ENCODE results near the gene PURB. TPM values are rescaled to one million over a fixed set of nuclear protein-coding genes. Genes with fewer than 3 reads are reported as not detected.

The PURB gene
- polyA plus RNA-seq, 1 donor from 2014 or later, result 14.7 TPM

DNA sequence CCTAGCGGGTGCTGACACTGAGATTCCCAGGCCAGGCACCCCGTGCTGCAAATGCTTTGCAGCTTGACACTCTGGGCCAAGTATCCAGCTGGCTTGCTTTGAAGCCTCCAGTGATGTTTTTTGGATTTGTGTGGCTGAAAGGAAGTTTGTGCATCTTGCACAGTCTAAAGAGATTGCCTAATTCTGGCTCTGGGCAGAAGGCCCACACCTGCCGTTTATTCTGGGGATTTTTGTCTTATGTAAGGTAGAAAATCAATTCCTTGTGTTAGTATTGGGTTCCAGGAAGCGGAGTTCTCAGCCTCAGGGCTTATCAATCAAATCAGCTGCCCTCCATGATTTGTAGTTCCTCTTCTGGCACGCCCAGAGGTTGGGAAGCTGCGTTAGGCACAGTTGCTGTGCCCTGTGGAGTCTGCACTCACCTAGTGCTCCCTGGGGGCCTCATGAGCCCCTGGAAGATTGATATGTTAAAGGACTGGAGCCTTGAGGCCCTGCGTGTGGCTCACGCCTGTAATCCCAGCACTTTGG is 8.4 kb upstream of the PURB start:
- TF ChIP-seq POLR2AphosphoS5 (IDR thresholded peaks at IDR 0.05) (no peak), EP300 (conservative IDR thresholded peaks at IDR 0.05; ENCODE audit: poor library complexity, severe bottlenecking) (no peak), SMC3 (conservative IDR thresholded peaks at IDR 0.05; ENCODE audit: poor library complexity) (no peak), MXI1 (conservative IDR thresholded peaks at IDR 0.05; ENCODE audit: poor library complexity, severe bottlenecking) (no peak)
- TF ChIP-seq, protein P1, sequence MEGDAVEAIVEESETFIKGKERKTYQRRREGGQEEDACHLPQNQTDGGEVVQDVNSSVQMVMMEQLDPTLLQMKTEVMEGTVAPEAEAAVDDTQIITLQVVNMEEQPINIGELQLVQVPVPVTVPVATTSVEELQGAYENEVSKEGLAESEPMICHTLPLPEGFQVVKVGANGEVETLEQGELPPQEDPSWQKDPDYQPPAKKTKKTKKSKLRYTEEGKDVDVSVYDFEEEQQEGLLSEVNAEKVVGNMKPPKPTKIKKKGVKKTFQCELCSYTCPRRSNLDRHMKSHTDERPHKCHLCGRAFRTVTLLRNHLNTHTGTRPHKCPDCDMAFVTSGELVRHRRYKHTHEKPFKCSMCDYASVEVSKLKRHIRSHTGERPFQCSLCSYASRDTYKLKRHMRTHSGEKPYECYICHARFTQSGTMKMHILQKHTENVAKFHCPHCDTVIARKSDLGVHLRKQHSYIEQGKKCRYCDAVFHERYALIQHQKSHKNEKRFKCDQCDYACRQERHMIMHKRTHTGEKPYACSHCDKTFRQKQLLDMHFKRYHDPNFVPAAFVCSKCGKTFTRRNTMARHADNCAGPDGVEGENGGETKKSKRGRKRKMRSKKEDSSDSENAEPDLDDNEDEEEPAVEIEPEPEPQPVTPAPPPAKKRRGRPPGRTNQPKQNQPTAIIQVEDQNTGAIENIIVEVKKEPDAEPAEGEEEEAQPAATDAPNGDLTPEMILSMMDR (IDR thresholded peaks at IDR 0.05; ENCODE audit: poor library complexity, severe bottlenecking), result no peak
- TF ChIP-seq, protein P2, sequence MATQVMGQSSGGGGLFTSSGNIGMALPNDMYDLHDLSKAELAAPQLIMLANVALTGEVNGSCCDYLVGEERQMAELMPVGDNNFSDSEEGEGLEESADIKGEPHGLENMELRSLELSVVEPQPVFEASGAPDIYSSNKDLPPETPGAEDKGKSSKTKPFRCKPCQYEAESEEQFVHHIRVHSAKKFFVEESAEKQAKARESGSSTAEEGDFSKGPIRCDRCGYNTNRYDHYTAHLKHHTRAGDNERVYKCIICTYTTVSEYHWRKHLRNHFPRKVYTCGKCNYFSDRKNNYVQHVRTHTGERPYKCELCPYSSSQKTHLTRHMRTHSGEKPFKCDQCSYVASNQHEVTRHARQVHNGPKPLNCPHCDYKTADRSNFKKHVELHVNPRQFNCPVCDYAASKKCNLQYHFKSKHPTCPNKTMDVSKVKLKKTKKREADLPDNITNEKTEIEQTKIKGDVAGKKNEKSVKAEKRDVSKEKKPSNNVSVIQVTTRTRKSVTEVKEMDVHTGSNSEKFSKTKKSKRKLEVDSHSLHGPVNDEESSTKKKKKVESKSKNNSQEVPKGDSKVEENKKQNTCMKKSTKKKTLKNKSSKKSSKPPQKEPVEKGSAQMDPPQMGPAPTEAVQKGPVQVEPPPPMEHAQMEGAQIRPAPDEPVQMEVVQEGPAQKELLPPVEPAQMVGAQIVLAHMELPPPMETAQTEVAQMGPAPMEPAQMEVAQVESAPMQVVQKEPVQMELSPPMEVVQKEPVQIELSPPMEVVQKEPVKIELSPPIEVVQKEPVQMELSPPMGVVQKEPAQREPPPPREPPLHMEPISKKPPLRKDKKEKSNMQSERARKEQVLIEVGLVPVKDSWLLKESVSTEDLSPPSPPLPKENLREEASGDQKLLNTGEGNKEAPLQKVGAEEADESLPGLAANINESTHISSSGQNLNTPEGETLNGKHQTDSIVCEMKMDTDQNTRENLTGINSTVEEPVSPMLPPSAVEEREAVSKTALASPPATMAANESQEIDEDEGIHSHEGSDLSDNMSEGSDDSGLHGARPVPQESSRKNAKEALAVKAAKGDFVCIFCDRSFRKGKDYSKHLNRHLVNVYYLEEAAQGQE (IDR thresholded peaks at IDR 0.05; ENCODE audit: borderline replicate concordance), result no peak
- Histone ChIP-seq H2AFZ (ENCODE audit: low read depth, low read length) (no peak overlapping the region), H3K4me2 (ENCODE audit: low read length) (no peak overlapping the region), H3K4me3 (ENCODE audit: low read length) (no peak overlapping the region), H3K79me2 (replicated peaks; ENCODE audit: insufficient read depth, low read length) (no peaks in the 10 kb centered on the region), H3K27me3 (ENCODE audit: insufficient read depth, low read depth, low read length) (no peaks in the 10 kb centered on the region), H3K9me2 (ENCODE audit: insufficient read depth, low read length) (no peaks in the 10 kb centered on the region), H3K9ac (ENCODE audit: low read length) (no peak overlapping the region), H4K20me1 (ENCODE audit: insufficient read depth) (no peaks in the 10 kb centered on the region), H3K9me3 (ENCODE audit: low read length) (no peaks in the 10 kb centered on the region), H3K36me3 (ENCODE audit: insufficient read depth, low read length) (no peaks in the 10 kb centered on the region), H3F3A (ENCODE audit: insufficient read depth, low read length, poor library complexity, severe bottlenecking) (no peaks in the 10 kb centered on the region), H3K27ac (ENCODE audit: low read length) (no peak overlapping the region)

DNA sequence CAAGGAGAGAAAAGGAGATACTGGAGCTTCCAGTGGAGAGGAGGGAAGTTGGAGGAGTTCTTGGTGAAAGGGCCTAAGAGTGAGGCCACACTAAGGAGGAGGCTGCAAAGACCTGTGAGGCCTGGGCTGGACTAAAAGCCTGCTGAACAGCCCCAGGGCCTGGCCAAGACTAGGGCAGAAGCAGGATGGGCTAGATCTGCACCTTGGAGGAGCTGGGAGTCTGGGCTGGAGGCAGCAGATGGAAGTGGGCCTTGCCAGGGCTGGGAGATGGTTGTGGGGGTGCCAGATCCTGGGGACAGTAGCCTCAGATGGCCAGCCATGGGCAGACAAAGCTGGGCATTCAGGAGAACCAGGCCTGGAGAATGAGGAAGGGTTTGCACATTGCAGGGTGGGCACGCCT is 6.5 kb upstream of the PURB start:
- H3K9ac ChIP-seq (ENCODE audit: low read length), result no peak overlapping the region
- no peak overlapping the region for H2AFZ ChIP-seq (ENCODE audit: low read depth, low read length)
- no peaks in the 10 kb centered on the region for H3F3A ChIP-seq (ENCODE audit: insufficient read depth, low read length, poor library complexity, severe bottlenecking)
- H3K9me2 ChIP-seq (ENCODE audit: insufficient read depth, low read length), result no peaks in the 10 kb centered on the region
- H3K4me2 ChIP-seq (ENCODE audit: low read length), result no peak overlapping the region
- H3K9me3 ChIP-seq (ENCODE audit: low read length), result no peaks in the 10 kb centered on the region
- no peaks in the 10 kb centered on the region for H4K20me1 ChIP-seq (ENCODE audit: insufficient read depth)
- H3K27me3 ChIP-seq (ENCODE audit: insufficient read depth, low read depth, low read length), result no peaks in the 10 kb centered on the region
- no peaks in the 10 kb centered on the region for H3K36me3 ChIP-seq (ENCODE audit: insufficient read depth, low read length)
- no peak for TF ChIP-seq RAD21 (conservative IDR thresholded peaks at IDR 0.05)
- TF ChIP-seq, protein P2 (IDR thresholded peaks at IDR 0.05; ENCODE audit: borderline replicate concordance), result no peak
- TF ChIP-seq TAF1 (IDR thresholded peaks at IDR 0.05; ENCODE audit: low read depth), result no peak
- TF ChIP-seq SMC3 (conservative IDR thresholded peaks at IDR 0.05; ENCODE audit: poor library complexity), result no peak
- no peak for TF ChIP-seq MXI1 (conservative IDR thresholded peaks at IDR 0.05; ENCODE audit: poor library complexity, severe bottlenecking)
- TF ChIP-seq EP300 (conservative IDR thresholded peaks at IDR 0.05; ENCODE audit: poor library complexity, severe bottlenecking), result no peak
- TF ChIP-seq POLR2AphosphoS5 (IDR thresholded peaks at IDR 0.05), result no peak
- TF ChIP-seq, protein P1 (IDR thresholded peaks at IDR 0.05; ENCODE audit: poor library complexity, severe bottlenecking), result no peak
- TF ChIP-seq EZH2 (IDR thresholded peaks at IDR 0.05; ENCODE audit: borderline replicate concordance, insufficient read depth, low read length, poor library complexity, severe bottlenecking), result no peak
- H3K4me3 ChIP-seq (ENCODE audit: low read length), result no peak overlapping the region
- no peak overlapping the region for H3K27ac ChIP-seq (ENCODE audit: low read length)
- no peaks in the 10 kb centered on the region for H3K79me2 ChIP-seq (replicated peaks; ENCODE audit: insufficient read depth, low read length)

Measured in neural cell (in vitro differentiated cells).